ENCODE measurements around the gene SELENOI.

SELENOI gene

DNA sequence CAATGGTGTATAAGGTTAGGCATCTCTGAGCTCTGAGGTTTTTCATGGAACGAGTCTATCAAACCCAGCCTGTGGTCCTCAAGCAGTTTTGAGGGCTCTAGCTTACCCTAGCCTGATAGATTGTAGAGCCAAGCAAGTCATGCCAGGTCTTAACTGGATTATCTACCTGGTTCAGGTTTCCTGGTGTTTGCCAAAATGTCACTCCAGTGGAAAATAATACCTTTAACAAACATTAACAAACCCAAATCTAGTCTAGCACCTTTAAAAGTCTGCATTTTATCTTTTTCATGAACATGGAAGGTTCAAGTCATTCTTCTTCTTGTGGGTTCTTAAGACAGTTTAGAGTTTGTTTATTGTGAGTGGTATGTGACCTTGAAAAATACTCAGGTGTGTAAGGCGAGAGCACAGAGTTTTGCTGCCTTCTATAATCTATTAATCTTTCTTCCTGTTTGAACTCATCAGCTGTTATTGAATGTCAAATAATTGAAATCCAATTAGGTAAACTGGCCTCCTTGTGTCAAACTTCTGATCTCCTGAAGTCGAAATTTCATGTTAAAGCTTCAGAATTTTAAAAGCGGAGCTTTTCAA lies 14.0 kb downstream of the SELENOI start:
- Histone ChIP-seq H3K9me2 (replicated peaks; ENCODE audit: control insufficient read depth, low read length) (no peaks in the 10 kb centered on the region), H3K27me3 (ENCODE audit: control insufficient read depth, low read length) (no peaks in the 10 kb centered on the region), H3K4me2 (ENCODE audit: low read length) (no peak overlapping the region), H3K4me3 (ENCODE audit: low read length) (no peak overlapping the region), H3K36me3 (ENCODE audit: control insufficient read depth, low read length) (peaks cover 51% of the 10 kb centered on the region), H3K27ac (ENCODE audit: low read depth, low read length) (no peak overlapping the region), H3F3A (ENCODE audit: control insufficient read depth, insufficient read depth) (no peaks in the 10 kb centered on the region; the same call in 1 of the 2 replicates), H3K9me3 (ENCODE audit: control insufficient read depth, insufficient read depth, low read length) (no peaks in the 10 kb centered on the region), H3K4me1 (ENCODE audit: control insufficient read depth, low read length) (no peaks in the 10 kb centered on the region), H4K20me1 (ENCODE audit: control insufficient read depth, insufficient read depth, low read depth, low read length) (peaks cover 33% of the 10 kb centered on the region), H3K79me2 (ENCODE audit: control insufficient read depth, low read length) (peaks cover 93% of the 10 kb centered on the region)
- TF ChIP-seq, protein P1, sequence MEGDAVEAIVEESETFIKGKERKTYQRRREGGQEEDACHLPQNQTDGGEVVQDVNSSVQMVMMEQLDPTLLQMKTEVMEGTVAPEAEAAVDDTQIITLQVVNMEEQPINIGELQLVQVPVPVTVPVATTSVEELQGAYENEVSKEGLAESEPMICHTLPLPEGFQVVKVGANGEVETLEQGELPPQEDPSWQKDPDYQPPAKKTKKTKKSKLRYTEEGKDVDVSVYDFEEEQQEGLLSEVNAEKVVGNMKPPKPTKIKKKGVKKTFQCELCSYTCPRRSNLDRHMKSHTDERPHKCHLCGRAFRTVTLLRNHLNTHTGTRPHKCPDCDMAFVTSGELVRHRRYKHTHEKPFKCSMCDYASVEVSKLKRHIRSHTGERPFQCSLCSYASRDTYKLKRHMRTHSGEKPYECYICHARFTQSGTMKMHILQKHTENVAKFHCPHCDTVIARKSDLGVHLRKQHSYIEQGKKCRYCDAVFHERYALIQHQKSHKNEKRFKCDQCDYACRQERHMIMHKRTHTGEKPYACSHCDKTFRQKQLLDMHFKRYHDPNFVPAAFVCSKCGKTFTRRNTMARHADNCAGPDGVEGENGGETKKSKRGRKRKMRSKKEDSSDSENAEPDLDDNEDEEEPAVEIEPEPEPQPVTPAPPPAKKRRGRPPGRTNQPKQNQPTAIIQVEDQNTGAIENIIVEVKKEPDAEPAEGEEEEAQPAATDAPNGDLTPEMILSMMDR (IDR thresholded peaks at IDR 0.05; ENCODE audit: low read depth, low read length, poor library complexity, severe bottlenecking): no peak

DNA sequence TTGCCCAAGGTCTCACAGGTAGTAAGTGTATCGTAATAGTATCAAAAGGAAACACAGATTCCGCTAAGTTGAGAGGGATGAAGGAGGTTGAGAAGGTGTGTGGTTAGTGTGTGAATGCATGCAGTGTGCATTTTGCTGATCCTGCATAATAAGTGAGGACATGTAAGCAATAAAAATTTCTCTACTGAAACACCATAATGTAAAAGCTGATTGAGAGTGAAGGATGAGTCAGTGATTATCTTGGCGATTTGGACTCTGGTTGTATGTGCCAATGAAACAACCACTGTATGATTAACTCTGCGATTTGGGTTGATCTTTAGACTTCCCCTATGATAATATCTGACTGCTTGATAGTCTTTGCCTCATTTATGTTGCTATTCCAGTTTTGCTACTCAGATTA lies 17.4 kb downstream of the SELENOI start:
- peaks cover 21% of the 10 kb centered on the region; the same call in 1 of the 2 replicates for H4K20me1 ChIP-seq (ENCODE audit: control insufficient read depth, insufficient read depth, low read depth, low read length)
- no peaks in the 10 kb centered on the region for H3K4me1 ChIP-seq (ENCODE audit: control insufficient read depth, low read length)
- no peaks in the 10 kb centered on the region for H3K27me3 ChIP-seq (ENCODE audit: control insufficient read depth, low read length)
- H3K4me2 ChIP-seq (ENCODE audit: low read length): no peak overlapping the region
- no peaks in the 10 kb centered on the region; the same call in 1 of the 2 replicates for H3F3A ChIP-seq (ENCODE audit: control insufficient read depth, insufficient read depth)
- H3K9me3 ChIP-seq (ENCODE audit: control insufficient read depth, insufficient read depth, low read length): no peaks in the 10 kb centered on the region
- no peaks in the 10 kb centered on the region for H3K9me2 ChIP-seq (replicated peaks; ENCODE audit: control insufficient read depth, low read length)
- peaks cover 66% of the 10 kb centered on the region for H3K79me2 ChIP-seq (ENCODE audit: control insufficient read depth, low read length)
- no peak overlapping the region for H3K4me3 ChIP-seq (ENCODE audit: low read length)
- TF ChIP-seq, protein P1 (IDR thresholded peaks at IDR 0.05; ENCODE audit: low read depth, low read length, poor library complexity, severe bottlenecking): no peak
- TF ChIP-seq EZH2phosphoT487 (IDR thresholded peaks at IDR 0.05; ENCODE audit: borderline replicate concordance, low read length): no peak
- peaks cover 66% of the 10 kb centered on the region for H3K36me3 ChIP-seq (ENCODE audit: control insufficient read depth, low read length)
- no peak overlapping the region for H3K27ac ChIP-seq (ENCODE audit: low read depth, low read length)

DNA sequence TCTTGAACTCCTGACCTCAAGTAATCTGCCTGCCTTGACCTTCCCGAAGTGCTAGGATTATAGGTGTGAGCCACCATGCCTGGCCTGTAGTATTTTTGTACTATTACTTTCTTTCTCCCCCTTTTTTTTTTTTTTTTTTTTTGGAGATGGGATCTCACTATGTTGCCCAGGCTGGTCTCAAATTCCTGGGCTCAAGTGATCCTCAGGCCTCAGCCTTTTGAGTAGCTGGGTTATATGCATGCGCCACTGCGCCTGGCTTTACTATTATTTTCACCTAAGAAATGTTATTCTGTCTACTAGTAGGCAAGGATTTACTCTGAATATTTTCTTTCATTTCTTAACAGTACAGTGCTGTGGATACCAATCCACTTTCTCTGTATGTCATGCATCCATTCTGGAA lies 18.0 kb downstream of the SELENOI start:
- Histone ChIP-seq H3K36me3 (ENCODE audit: control insufficient read depth, low read length) (peaks cover 66% of the 10 kb centered on the region), H3K4me3 (ENCODE audit: low read length) (no peak overlapping the region), H3K27me3 (ENCODE audit: control insufficient read depth, low read length) (no peaks in the 10 kb centered on the region), H3K9me2 (replicated peaks; ENCODE audit: control insufficient read depth, low read length) (no peaks in the 10 kb centered on the region), H3K79me2 (ENCODE audit: control insufficient read depth, low read length) (peaks cover 59% of the 10 kb centered on the region), H3K4me1 (ENCODE audit: control insufficient read depth, low read length) (no peaks in the 10 kb centered on the region), H3F3A (ENCODE audit: control insufficient read depth, insufficient read depth) (no peaks in the 10 kb centered on the region; the same call in 1 of the 2 replicates), H4K20me1 (ENCODE audit: control insufficient read depth, insufficient read depth, low read depth, low read length) (peaks cover 16% of the 10 kb centered on the region; the same call in 1 of the 2 replicates), H3K9me3 (ENCODE audit: control insufficient read depth, insufficient read depth, low read length) (no peaks in the 10 kb centered on the region), H3K27ac (ENCODE audit: low read depth, low read length) (no peak overlapping the region), H3K4me2 (ENCODE audit: low read length) (no peak overlapping the region)
- TF ChIP-seq EZH2phosphoT487 (IDR thresholded peaks at IDR 0.05; ENCODE audit: borderline replicate concordance, low read length): no peak
- TF ChIP-seq, protein P1 (IDR thresholded peaks at IDR 0.05; ENCODE audit: low read depth, low read length, poor library complexity, severe bottlenecking): no peak

Data from DOHH2 (cell line).